ENCODE measurements around the gene DNAJB12.

GRCh38 chr10:72315611-72316385 is 38.9 kb downstream of the DNAJB12 start:
- TF ChIP-seq CTCF (IDR thresholded peaks at IDR 0.05 in 2 of 3, conservative IDR thresholded peaks at IDR 0.05 in 1 of 3; ENCODE audit: borderline replicate concordance in 1 of 3, insufficient read depth in 1 of 3, low read depth in 2 of 3, low read length in 2 of 3): no peak
- TF ChIP-seq RAD21 (IDR thresholded peaks at IDR 0.05; ENCODE audit: low read depth): no peak
- peak; percentile 31 for TF ChIP-seq POLR2A (IDR thresholded peaks at IDR 0.05; ENCODE audit: borderline replicate concordance, extremely low read depth, insufficient read depth, insufficient read length)
- no peak for TF ChIP-seq EZH2 (IDR thresholded peaks at IDR 0.05)
- TF ChIP-seq POLR2AphosphoS5 (IDR thresholded peaks at IDR 0.05; ENCODE audit: low read depth, low read length): 0 out of 2 replicates have a peak, but pooled peaks have one; percentile 22
- TF ChIP-seq ZBTB33 (IDR thresholded peaks at IDR 0.05; ENCODE audit: extremely low read depth, insufficient replicate concordance, low read length): no peak
- TF ChIP-seq YY1 (IDR thresholded peaks at IDR 0.05; ENCODE audit: extremely low read depth, insufficient replicate concordance, low read depth, low read length): no peak
- TF ChIP-seq EGR1 (IDR thresholded peaks at IDR 0.05; ENCODE audit: low read depth): no peak

Measured in HCT116 (cell line).